Coronary artery (tissue), 2 donors: Measurements from ENCODE around the gene SLC9C2.
"Not testable (repeated sequence)": the region's sequence is repeated elsewhere in the genome, so short reads cannot be mapped to it uniquely, and the experiment has no call there.

ENCODE experiments used
- DNase-seq: peaks from one replicate; pipeline ENCODE4 v3.0.0-alpha.2; 2017; ENCODE audit warnings: low spot score
- H3K27ac ChIP-seq, 2 donors: fragments of 200-600 bp; sonication (generic); one replicate each; pipeline ENCODE4 v1.5.1; 2016 to 2019
- H3K4me3 ChIP-seq: fragments of 200-600 bp; sonication (generic); 2 replicates; pipeline ENCODE4 v1.5.1; 2016; ENCODE audit warnings: mild to moderate bottlenecking, moderate library complexity
- CTCF ChIP-seq: fragments of 200-600 bp; sonication (generic); IDR thresholded peaks from one replicate; pipeline ENCODE4 v1.5.1; 2019; ENCODE audit warnings: antibody characterized with exemption

Gene SLC9C2

GRCh38 chr1:173603056-173603591 is at the start of gene SLC9C2:
SLC9C2 (minus strand) TSS chr1:173603072; CDS start chr1:173601776, 1,296 bp downstream.
- TF ChIP-seq CTCF, result no peak
- no peak within 1 kb of the TSS for H3K27ac ChIP-seq
- DNase-seq, result no peak
- H3K4me3 ChIP-seq, result peak within 1 kb of the TSS; percentile 64

- no peak for DNase-seq
- Histone ChIP-seq H3K27ac (no peak overlapping the region), H3K4me3 (no peak overlapping the region)
- TF ChIP-seq CTCF, result no peak
These were observed 46.2 kb upstream of the SLC9C2 start for GRCh38 chr1:173648880-173649605.

- DNase-seq, result no peak
- H3K27ac ChIP-seq, result no peak overlapping the region
- TF ChIP-seq CTCF, result no peak
- no peak overlapping the region for H3K4me3 ChIP-seq
These were observed 43.8 kb upstream of the SLC9C2 start for GRCh38 chr1:173646656-173647055.

- not testable (repeated sequence) for H3K4me3 ChIP-seq, H3K27ac ChIP-seq, DNase-seq
These were observed 39.7 kb upstream of the SLC9C2 start for GRCh38 chr1:173642450-173643139.

- DNase-seq, result no peak
- no peak for TF ChIP-seq CTCF
- Histone ChIP-seq H3K4me3 (no peak overlapping the region), H3K27ac (no peak overlapping the region)
These were observed 36.2 kb upstream of the SLC9C2 start for GRCh38 chr1:173639102-173639501.

GRCh38 chr1:173638043-173639021 is 35.5 kb upstream of the SLC9C2 start:
- no peak for DNase-seq
- H3K27ac ChIP-seq, result no peak overlapping the region
- TF ChIP-seq CTCF, result no peak

GRCh38 chr1:173637236-173638042 is 34.6 kb upstream of the SLC9C2 start:
- not testable (repeated sequence) for H3K4me3 ChIP-seq, DNase-seq, H3K27ac ChIP-seq

More at GRCh38 chr1:173638043-173639021, 35.5 kb upstream of the SLC9C2 start:
- no peak overlapping the region for H3K4me3 ChIP-seq
